ENCODE data around the gene PREB. TPM values are rescaled to one million over a fixed set of nuclear protein-coding genes. Genes with fewer than 3 reads are reported as not detected.

PREB gene
- total RNA-seq, 1 donor: 45.2 TPM

- no peaks in the 10 kb centered on the region for H3K36me3 ChIP-seq (ENCODE audit: insufficient read depth, low read length)
- no peak overlapping the region for H3K27ac ChIP-seq (ENCODE audit: low read depth, low read length)
- H3K79me2 ChIP-seq (ENCODE audit: insufficient read depth, low read length): no peaks in the 10 kb centered on the region
- no peaks in the 10 kb centered on the region for H4K20me1 ChIP-seq (ENCODE audit: insufficient read depth, low read length)
- no peak for TF ChIP-seq CTCF (IDR thresholded peaks at IDR 0.05; ENCODE audit: extremely low read depth, low read depth, low read length)
- H2AFZ ChIP-seq (ENCODE audit: low read length): peak overlapping the region; percentile 97
- peak; percentile 99 for DNase-seq (ENCODE audit: insufficient read length, low spot score, missing footprints)
- peak overlapping the region; percentile 66 for H3K4me3 ChIP-seq (ENCODE audit: insufficient read depth, low read length)
- no peaks in the 10 kb centered on the region for H3K27me3 ChIP-seq (ENCODE audit: insufficient read depth, low read length)
- peak overlapping the region; percentile 84 for H3K4me2 ChIP-seq (ENCODE audit: insufficient read depth, low read length)
- H3K4me1 ChIP-seq (ENCODE audit: insufficient read depth, low read length): peaks cover 5% of the 10 kb centered on the region
- H3K9me3 ChIP-seq (ENCODE audit: low read depth, low read length): no peaks in the 10 kb centered on the region
Observed at GRCh38 chr2:27095745-27096651, 38.4 kb downstream of the PREB start.

DNA sequence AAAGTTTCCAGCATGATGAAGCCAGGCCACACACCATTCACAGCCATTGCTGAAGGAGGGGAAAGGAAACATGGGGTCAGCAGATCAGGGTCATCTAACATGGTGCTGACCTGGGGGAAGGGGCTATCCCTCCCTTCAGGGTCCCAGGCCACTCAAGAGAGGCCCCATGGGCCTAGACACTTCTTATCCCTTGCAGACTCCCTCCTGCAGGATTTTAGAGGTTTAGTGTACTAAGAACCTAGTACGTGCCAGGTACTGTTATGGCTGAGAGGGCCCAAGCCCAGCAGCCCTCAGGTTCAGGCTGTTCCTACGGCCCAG is 39.0 kb downstream of the PREB start:
- Histone ChIP-seq H4K20me1 (ENCODE audit: insufficient read depth, low read length) (no peaks in the 10 kb centered on the region), H3K36me3 (ENCODE audit: insufficient read depth, low read length) (no peaks in the 10 kb centered on the region), H2AFZ (ENCODE audit: low read length) (no peak overlapping the region), H3K9me3 (ENCODE audit: low read depth, low read length) (no peaks in the 10 kb centered on the region), H3K27ac (ENCODE audit: low read depth, low read length) (no peak overlapping the region), H3K27me3 (ENCODE audit: insufficient read depth, low read length) (no peaks in the 10 kb centered on the region), H3K4me2 (ENCODE audit: insufficient read depth, low read length) (no peak overlapping the region), H3K4me1 (ENCODE audit: insufficient read depth, low read length) (peaks cover 5% of the 10 kb centered on the region), H3K4me3 (ENCODE audit: insufficient read depth, low read length) (no peak overlapping the region), H3K79me2 (ENCODE audit: insufficient read depth, low read length) (no peaks in the 10 kb centered on the region)
- DNase-seq (ENCODE audit: insufficient read length, low spot score, missing footprints): no peak
- TF ChIP-seq CTCF (IDR thresholded peaks at IDR 0.05; ENCODE audit: extremely low read depth, low read depth, low read length): no peak

- Histone ChIP-seq H3K27me3 (ENCODE audit: insufficient read depth, low read length) (no peaks in the 10 kb centered on the region), H2AFZ (ENCODE audit: low read length) (no peak overlapping the region), H3K4me3 (ENCODE audit: insufficient read depth, low read length) (no peak overlapping the region), H4K20me1 (ENCODE audit: insufficient read depth, low read length) (no peaks in the 10 kb centered on the region), H3K27ac (ENCODE audit: low read depth, low read length) (no peak overlapping the region), H3K4me2 (ENCODE audit: insufficient read depth, low read length) (no peak overlapping the region), H3K4me1 (ENCODE audit: insufficient read depth, low read length) (peaks cover 5% of the 10 kb centered on the region), H3K79me2 (ENCODE audit: insufficient read depth, low read length) (no peaks in the 10 kb centered on the region), H3K36me3 (ENCODE audit: insufficient read depth, low read length) (no peaks in the 10 kb centered on the region), H3K9me3 (ENCODE audit: low read depth, low read length) (no peaks in the 10 kb centered on the region)
- TF ChIP-seq CTCF (IDR thresholded peaks at IDR 0.05; ENCODE audit: extremely low read depth, low read depth, low read length): no peak
- DNase-seq (ENCODE audit: insufficient read length, low spot score, missing footprints): peak; percentile 59
Observed at GRCh38 chr2:27094353-27094984, 40.0 kb downstream of the PREB start.
